M059J (cell line): ENCODE results near the gene GBP3. TPM values are rescaled to one million over a fixed set of nuclear protein-coding genes. Genes with fewer than 3 reads are reported as not detected.
"Not testable (repeated sequence)": the region's sequence is repeated elsewhere in the genome, so short reads cannot be mapped to it uniquely, and the experiment has no call there.

Experiments
- DNase-seq: peaks from one replicate; pipeline ENCODE4 v3.0.0-alpha.2; 2012; ENCODE audit warnings: low read depth
- total RNA-seq: library from RNA; depleted of rRNA; stranded (reverse); fragments of >200 nt; shearing (Covaris generic); gene quantifications from 2 replicates; pipeline ENCODE4 v1.2.3, GENCODE V29; 2014; rRNA removed

GBP3 gene
- total RNA-seq, 1 experiment from 2014 or later: 88.8 TPM

- DNase-seq: peak; percentile 81
Observed at GRCh38 chr1:88979054-88979748, 43.5 kb downstream of the GBP3 start.

GRCh38 chr1:88976235-88976634 is 46.4 kb downstream of the GBP3 start:
- peak; percentile 18 for DNase-seq

DNA sequence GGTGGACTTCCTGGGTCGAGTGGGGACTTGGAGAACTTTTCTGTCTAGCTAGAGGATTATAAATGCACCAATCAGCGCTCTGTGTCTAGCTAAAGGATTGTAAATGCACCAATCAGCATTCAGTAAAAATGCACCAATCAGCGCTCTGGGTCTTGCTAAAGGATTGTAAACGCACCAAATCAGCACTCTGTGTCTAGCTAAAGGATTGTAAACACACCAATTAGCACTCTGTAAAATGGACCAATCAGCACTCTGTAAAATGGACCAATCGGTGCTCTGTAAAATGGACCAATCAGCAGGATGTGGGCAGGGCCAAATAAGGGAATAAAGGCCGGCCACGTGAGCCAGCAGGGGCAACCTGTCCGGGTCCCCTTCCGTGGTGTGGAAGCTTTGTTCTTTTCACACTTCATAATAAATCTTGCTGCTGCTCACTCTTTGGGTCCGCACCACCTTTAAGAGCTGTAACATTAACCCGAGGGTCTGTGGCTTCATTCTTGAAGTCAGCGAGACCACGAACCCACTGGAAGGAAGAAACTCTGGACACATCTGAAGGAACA is 48.0 kb downstream of the GBP3 start:
- not testable (repeated sequence) for DNase-seq

- DNase-seq: peak; percentile 61
Observed at GRCh38 chr1:88973520-88974137, 49.0 kb downstream of the GBP3 start.

DNA sequence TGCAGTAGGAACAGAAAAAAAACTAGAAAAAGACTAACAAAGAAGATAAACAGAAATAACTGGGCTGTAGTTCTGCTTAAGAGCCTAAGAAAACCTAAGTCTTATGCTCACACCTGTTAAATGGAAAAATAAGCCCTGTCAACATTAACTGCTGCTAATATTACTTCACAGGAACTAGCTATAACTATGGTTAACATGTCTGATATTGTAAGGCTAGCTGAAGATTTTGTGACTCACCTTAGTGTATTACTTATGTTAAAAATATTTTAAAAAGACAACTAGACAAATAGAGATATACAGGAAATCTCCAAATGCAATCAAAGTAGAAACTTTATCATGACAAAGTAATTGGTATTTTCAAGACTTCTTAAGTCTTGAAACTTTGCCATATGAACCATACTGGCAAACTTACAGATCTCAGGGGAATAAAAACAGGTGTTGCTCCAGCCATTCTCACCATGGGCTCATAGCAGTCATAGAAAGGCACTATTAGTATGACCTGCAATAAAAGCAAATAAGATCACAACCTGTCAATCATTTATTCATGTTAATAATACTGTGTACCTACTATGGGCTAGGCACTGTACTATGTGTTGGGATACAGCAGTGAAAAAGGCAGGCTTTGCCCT is 60.9 kb downstream of the GBP3 start:
- DNase-seq: no peak

DNA sequence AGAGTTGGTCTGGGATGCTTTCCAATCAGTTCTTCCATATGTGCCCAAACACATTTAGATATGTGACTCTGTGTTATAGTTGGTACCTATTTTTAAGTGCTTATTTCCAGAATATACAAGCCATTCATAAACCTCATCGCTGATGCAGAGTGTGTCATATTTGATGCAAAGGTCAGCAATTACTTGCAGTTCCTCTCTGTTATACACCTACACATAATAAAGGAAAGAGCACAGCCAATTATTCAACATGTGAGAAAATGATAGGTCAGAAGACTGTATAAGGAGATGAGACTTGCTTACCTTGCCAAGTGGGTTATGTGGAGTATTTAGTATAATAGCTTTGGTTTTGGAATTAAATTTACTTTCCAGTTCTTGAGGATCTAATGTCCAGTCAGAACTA is 61.6 kb downstream of the GBP3 start:
- DNase-seq: no peak

Other genes starting within 250 kb of the GBP3 start
- 51.2 and 53.3 TPM in 2 replicates for gene GTF2B, start 131.3 kb downstream of the GBP3 start, total RNA-seq
- gene KYAT3, start 30.2 kb downstream of the GBP3 start, total RNA-seq: 44.4 and 52.2 TPM in 2 replicates
- gene RBMXL1, start 30.2 kb downstream of the GBP3 start, total RNA-seq: 10.6 and 15.9 TPM in 2 replicates
- 135 and 181 TPM in 2 replicates for gene GBP1, start 42.3 kb upstream of the GBP3 start, total RNA-seq
- 71.9 and 94.3 TPM in 2 replicates for gene GBP2, start 103.2 kb upstream of the GBP3 start, total RNA-seq
- gene GBP7, start 153.1 kb upstream of the GBP3 start, total RNA-seq: not detected in 2 replicates
- 13.5 and 22.2 TPM in 2 replicates for gene GBP4, start 176.1 kb upstream of the GBP3 start, total RNA-seq
- gene GBP5, start 250.0 kb upstream of the GBP3 start, total RNA-seq: 4.8 and 11.4 TPM in 2 replicates